Central memory CD8-positive, alpha-beta T cell (primary cell): ENCODE measurements around the gene ACOXL.

Experiments
- ATAC-seq: fragments of 150-1000 bp; cut with Tn5 transposase; replicated peaks from 2 replicates; pipeline ENCODE4 v1.10.0; 2022; ENCODE audit warnings: mild to moderate bottlenecking, moderate FRiP score, moderate number of reproducible peaks; ENCODE audit not compliant: poor library complexity, severe bottlenecking; ENCODE audit errors: extremely low read depth
- DNase-seq, 2 donors: peaks; one replicate each; pipeline ENCODE4 v3.0.0; 2021; ENCODE audit warnings: low spot score in 2 of 2
- H3K27ac Mint-ChIP-seq: one replicate; pipeline ENCODE4 v1.8.0; 2022; ENCODE audit warnings: low read depth, mild to moderate bottlenecking, moderate library complexity, mixed read lengths
- H3K27me3 Mint-ChIP-seq: one replicate; pipeline ENCODE4 v1.8.0; 2022; ENCODE audit warnings: mixed read lengths
- H3K36me3 Mint-ChIP-seq: one replicate; pipeline ENCODE4 v1.8.0; 2022; ENCODE audit warnings: mild to moderate bottlenecking, moderate library complexity, mixed read lengths; ENCODE audit not compliant: insufficient read depth
- H3K4me1 Mint-ChIP-seq: one replicate; pipeline ENCODE4 v1.8.0; 2022; ENCODE audit warnings: mixed read lengths
- H3K4me3 Mint-ChIP-seq: one replicate; pipeline ENCODE4 v1.8.0; 2022; ENCODE audit warnings: mild to moderate bottlenecking, moderate library complexity, mixed read lengths
- H3K9me3 Mint-ChIP-seq: one replicate; pipeline ENCODE4 v1.8.0; 2022; ENCODE audit warnings: mixed read lengths

ACOXL gene

GRCh38 chr2:111054791-111055691, 322.7 kb downstream of the ACOXL start:
- no peak overlapping the region for H3K4me3 Mint-ChIP-seq
- peaks cover 19% of the 10 kb centered on the region for H3K4me1 Mint-ChIP-seq
- H3K36me3 Mint-ChIP-seq, result no peaks in the 10 kb centered on the region
- H3K27me3 Mint-ChIP-seq, result peaks cover 54% of the 10 kb centered on the region
- DNase-seq (no peak), ATAC-seq (no peak)
- peaks cover 7% of the 10 kb centered on the region for H3K9me3 Mint-ChIP-seq
- no peak overlapping the region for H3K27ac Mint-ChIP-seq

GRCh38 chr2:111055735-111056134, 323.4 kb downstream of the ACOXL start:
- no peak overlapping the region for H3K27ac Mint-ChIP-seq
- H3K4me3 Mint-ChIP-seq, result no peak overlapping the region
- peaks cover 60% of the 10 kb centered on the region for H3K27me3 Mint-ChIP-seq
- peaks cover 12% of the 10 kb centered on the region for H3K4me1 Mint-ChIP-seq
- H3K9me3 Mint-ChIP-seq, result peaks cover 10% of the 10 kb centered on the region
- ATAC-seq (no peak), DNase-seq (no peak)
- no peaks in the 10 kb centered on the region for H3K36me3 Mint-ChIP-seq

GRCh38 chr2:111057045-111057444, 324.7 kb downstream of the ACOXL start:
- no peak for ATAC-seq
- H3K27ac Mint-ChIP-seq, result no peak overlapping the region

GRCh38 chr2:111057721-111058120, 325.3 kb downstream of the ACOXL start:
- ATAC-seq, result no peak
- H3K4me1 Mint-ChIP-seq, result peaks cover 7% of the 10 kb centered on the region

More at GRCh38 chr2:111057045-111057444, 324.7 kb downstream of the ACOXL start:
- no peak for DNase-seq
- H3K27me3 Mint-ChIP-seq, result peaks cover 66% of the 10 kb centered on the region
- no peaks in the 10 kb centered on the region for H3K36me3 Mint-ChIP-seq
- peaks cover 7% of the 10 kb centered on the region for H3K4me1 Mint-ChIP-seq
- peaks cover 13% of the 10 kb centered on the region for H3K9me3 Mint-ChIP-seq
- H3K4me3 Mint-ChIP-seq, result no peak overlapping the region

GRCh38 chr2:111058264-111058663, 325.9 kb downstream of the ACOXL start:
- Mint-ChIP-seq H3K9me3 (peaks cover 13% of the 10 kb centered on the region), H3K4me3 (no peak overlapping the region), H3K36me3 (no peaks in the 10 kb centered on the region), H3K4me1 (peaks cover 7% of the 10 kb centered on the region), H3K27me3 (peaks cover 58% of the 10 kb centered on the region), H3K27ac (no peak overlapping the region)
- DNase-seq (no peak), ATAC-seq (no peak)

More at GRCh38 chr2:111057721-111058120, 325.3 kb downstream of the ACOXL start:
- DNase-seq, result no peak
- Mint-ChIP-seq H3K9me3 (peaks cover 13% of the 10 kb centered on the region), H3K36me3 (no peaks in the 10 kb centered on the region), H3K27ac (no peak overlapping the region), H3K4me3 (no peak overlapping the region), H3K27me3 (peaks cover 63% of the 10 kb centered on the region)

- peaks cover 13% of the 10 kb centered on the region for H3K9me3 Mint-ChIP-seq
- no peak overlapping the region for H3K4me3 Mint-ChIP-seq
- H3K27ac Mint-ChIP-seq, result no peak overlapping the region
- ATAC-seq, result no peak
- no peak for DNase-seq
- H3K4me1 Mint-ChIP-seq, result peaks cover 7% of the 10 kb centered on the region
- peaks cover 32% of the 10 kb centered on the region for H3K27me3 Mint-ChIP-seq
- H3K36me3 Mint-ChIP-seq, result no peaks in the 10 kb centered on the region
Observed at GRCh38 chr2:111061191-111061590, 328.8 kb downstream of the ACOXL start.

- H3K36me3 Mint-ChIP-seq, result no peaks in the 10 kb centered on the region
- no peak overlapping the region for H3K4me3 Mint-ChIP-seq
- H3K4me1 Mint-ChIP-seq, result peaks cover 10% of the 10 kb centered on the region
- peaks cover 31% of the 10 kb centered on the region for H3K27me3 Mint-ChIP-seq
- DNase-seq (no peak), ATAC-seq (no peak)
- H3K27ac Mint-ChIP-seq, result no peak overlapping the region
- H3K9me3 Mint-ChIP-seq, result peaks cover 13% of the 10 kb centered on the region
Observed at GRCh38 chr2:111062417-111062816, 330.0 kb downstream of the ACOXL start.

- no peaks in the 10 kb centered on the region for H3K9me3 Mint-ChIP-seq
- H3K4me3 Mint-ChIP-seq, result no peak overlapping the region
- ATAC-seq, result no peak
- no peaks in the 10 kb centered on the region for H3K36me3 Mint-ChIP-seq
- H3K27me3 Mint-ChIP-seq, result peaks cover 2% of the 10 kb centered on the region
- DNase-seq, result no peak
- H3K27ac Mint-ChIP-seq, result no peak overlapping the region
- H3K4me1 Mint-ChIP-seq, result peaks cover 10% of the 10 kb centered on the region
Observed at GRCh38 chr2:111066062-111066593, 333.8 kb downstream of the ACOXL start.

- DNase-seq (no peak), ATAC-seq (no peak)
- no peaks in the 10 kb centered on the region for H3K27me3 Mint-ChIP-seq
- no peak overlapping the region for H3K27ac Mint-ChIP-seq
- no peaks in the 10 kb centered on the region for H3K9me3 Mint-ChIP-seq
- H3K4me1 Mint-ChIP-seq, result peaks cover 10% of the 10 kb centered on the region
- H3K36me3 Mint-ChIP-seq, result no peaks in the 10 kb centered on the region
- no peak overlapping the region for H3K4me3 Mint-ChIP-seq
Observed at GRCh38 chr2:111068435-111069058, 336.2 kb downstream of the ACOXL start.

GRCh38 chr2:111069722-111070121, 337.3 kb downstream of the ACOXL start:
- DNase-seq (no peak), ATAC-seq (no peak)
- H3K27ac Mint-ChIP-seq, result no peak overlapping the region
- H3K4me3 Mint-ChIP-seq, result no peak overlapping the region
- H3K4me1 Mint-ChIP-seq, result peaks cover 10% of the 10 kb centered on the region
- no peaks in the 10 kb centered on the region for H3K27me3 Mint-ChIP-seq
- H3K9me3 Mint-ChIP-seq, result peaks cover under 1% of the 10 kb centered on the region
- H3K36me3 Mint-ChIP-seq, result peaks cover 2% of the 10 kb centered on the region

GRCh38 chr2:111071600-111072171, 339.3 kb downstream of the ACOXL start:
- no peak for DNase-seq
- ATAC-seq, result no peak
- Mint-ChIP-seq H3K4me3 (no peak overlapping the region), H3K36me3 (peaks cover 2% of the 10 kb centered on the region), H3K9me3 (peaks cover 18% of the 10 kb centered on the region), H3K4me1 (no peaks in the 10 kb centered on the region), H3K27ac (no peak overlapping the region), H3K27me3 (peaks cover 13% of the 10 kb centered on the region)

- no peak for ATAC-seq
- peaks cover 19% of the 10 kb centered on the region for H3K27me3 Mint-ChIP-seq
Observed at GRCh38 chr2:111072220-111072871, 340.0 kb downstream of the ACOXL start.

More at GRCh38 chr2:111072220-111072871, 340.0 kb downstream of the ACOXL start:
- H3K4me3 Mint-ChIP-seq, result no peak overlapping the region
- H3K9me3 Mint-ChIP-seq, result peaks cover 21% of the 10 kb centered on the region
- no peak for DNase-seq
- no peaks in the 10 kb centered on the region for H3K4me1 Mint-ChIP-seq
- peaks cover 2% of the 10 kb centered on the region for H3K36me3 Mint-ChIP-seq
- H3K27ac Mint-ChIP-seq, result no peak overlapping the region
